ENCODE results near the gene SFXN5.
A peak's percentile ranks its signal among the peaks of the same experiment; 100 is the strongest.

Gene SFXN5

DNA sequence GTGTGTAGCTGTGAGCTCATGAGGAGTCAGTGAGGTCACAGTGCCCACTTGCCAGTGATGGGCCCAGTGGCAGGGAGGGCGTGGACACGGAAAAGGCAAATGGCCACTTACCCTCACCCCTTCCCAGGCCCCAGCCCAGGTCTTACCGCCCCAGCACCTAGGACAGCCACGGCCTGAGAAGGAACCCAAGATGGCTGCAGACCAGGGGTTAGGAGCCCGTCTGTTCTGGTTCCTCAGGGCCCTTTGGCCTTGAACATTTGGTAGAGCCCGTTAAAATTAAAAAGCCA is 80.1 kb downstream of the SFXN5 start:
- no peak for DNase-seq

- no peak for DNase-seq
These were observed 80.6 kb downstream of the SFXN5 start for GRCh38 chr2:72990695-72991438.

GRCh38 chr2:72989770-72990556 is 81.5 kb downstream of the SFXN5 start:
- no peak for DNase-seq

- no peak for DNase-seq
These were observed 82.7 kb downstream of the SFXN5 start for GRCh38 chr2:72988726-72989273.

DNA sequence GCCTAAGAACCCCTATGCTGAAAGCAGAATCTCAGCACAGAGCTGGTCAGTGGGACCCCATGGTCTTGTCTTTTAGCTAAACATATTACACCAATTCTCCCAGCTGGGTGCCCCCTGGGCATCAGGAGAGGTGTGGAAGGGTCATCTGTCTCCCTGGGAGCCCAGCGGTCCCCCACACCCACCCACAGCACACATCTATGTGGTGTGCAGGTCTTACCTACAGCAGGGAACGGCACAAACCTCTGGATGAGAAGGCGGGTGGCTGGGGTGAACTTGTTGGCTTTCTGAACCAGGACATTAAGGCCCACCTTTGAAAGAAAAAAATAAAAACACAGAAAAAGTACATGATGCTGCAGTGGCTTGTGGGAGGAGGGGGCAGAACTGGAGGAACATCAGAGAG is 83.5 kb downstream of the SFXN5 start:
- no peak for DNase-seq

DNA sequence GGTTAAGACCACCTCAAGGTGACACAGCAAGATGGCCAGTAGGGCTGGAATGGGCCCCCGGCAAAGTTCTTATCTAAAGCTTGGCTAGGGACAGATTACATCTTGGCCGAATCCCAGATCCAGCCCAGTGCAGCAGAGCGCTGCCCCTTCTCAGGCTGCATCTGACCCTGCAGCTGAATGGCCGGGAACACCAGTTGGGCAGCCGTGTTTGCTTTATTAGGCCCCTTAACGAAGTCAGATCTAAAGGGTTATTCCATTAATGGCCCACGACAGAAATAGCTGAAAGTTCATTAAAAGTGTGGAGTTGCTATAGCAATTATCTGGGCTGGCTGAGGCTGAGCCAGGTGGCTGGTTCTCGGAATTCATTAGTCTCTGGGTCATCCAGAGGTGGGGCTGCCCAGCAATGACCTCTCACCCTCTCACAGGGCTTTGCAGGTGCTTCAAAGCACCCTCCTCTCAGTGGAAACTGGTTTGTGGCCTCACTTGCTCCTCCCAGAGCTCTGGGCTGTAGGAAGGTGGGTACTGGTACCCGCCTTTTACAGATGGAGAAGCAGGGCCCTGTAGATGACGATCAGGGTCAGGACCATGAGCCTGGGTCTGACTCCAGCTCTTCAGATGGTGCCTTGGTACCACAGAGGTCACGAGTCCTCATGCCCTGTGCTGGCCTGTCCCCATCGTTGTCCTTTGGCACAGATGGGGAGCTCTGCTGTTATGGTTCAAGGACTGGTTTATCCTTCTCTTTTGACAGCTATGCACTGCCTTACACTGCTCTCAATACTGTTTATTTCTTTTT is 85.4 kb downstream of the SFXN5 start:
- no peak for DNase-seq

DNA sequence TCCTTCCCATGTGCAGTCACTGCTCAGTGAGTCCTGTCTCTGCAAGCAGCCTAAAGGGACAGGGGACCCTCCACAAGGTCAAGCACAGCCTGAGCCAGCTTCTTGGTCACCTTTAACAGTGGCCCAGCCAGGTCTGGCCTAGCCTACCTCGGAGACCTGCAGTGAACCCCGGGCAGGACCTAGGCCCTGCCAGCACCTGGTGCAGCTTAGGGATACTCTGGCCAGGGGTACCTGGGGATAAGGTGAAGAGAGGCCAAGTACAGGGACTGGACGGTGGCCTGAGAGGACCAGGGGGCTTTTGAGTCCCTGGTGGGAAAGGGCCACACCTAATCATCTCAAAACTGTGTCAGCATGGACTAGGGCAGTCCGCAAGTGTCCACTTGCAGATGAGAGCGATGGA is 86.4 kb downstream of the SFXN5 start:
- no peak for DNase-seq

- DNase-seq = no peak
These were observed 87.3 kb downstream of the SFXN5 start for GRCh38 chr2:72984172-72984671.

DNA sequence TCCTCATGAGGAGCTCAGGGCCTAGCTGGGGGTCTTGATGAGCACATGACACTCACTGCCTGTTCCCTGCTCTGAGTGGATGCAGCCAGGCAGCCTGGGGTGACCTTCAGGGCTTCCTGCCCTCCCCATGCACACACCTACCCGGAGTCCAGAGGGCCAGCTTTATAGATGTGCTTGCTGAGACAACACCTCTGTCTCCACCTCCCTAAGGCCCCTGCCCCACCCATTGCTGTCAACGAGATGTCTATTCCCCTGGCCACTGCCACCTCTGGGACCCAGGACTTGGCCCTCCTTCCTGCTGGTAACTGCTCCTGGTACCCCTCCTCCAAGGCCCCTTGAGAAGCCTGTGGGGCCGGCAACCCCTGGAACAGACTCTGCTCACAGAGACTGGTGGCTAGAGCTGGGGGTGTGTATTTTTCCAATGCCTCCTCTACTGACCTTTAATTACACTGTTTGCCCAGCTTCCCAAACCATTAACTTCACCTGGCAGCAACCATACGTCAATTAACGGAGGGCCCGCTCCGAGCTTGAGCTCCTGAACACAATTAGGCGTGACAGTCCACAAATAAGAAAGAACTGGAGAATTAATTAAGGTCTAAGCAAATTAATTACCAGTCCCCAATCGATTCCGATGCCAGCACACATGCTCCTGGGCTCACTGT is 87.9 kb downstream of the SFXN5 start:
- DNase-seq = peak; percentile 18

DNA sequence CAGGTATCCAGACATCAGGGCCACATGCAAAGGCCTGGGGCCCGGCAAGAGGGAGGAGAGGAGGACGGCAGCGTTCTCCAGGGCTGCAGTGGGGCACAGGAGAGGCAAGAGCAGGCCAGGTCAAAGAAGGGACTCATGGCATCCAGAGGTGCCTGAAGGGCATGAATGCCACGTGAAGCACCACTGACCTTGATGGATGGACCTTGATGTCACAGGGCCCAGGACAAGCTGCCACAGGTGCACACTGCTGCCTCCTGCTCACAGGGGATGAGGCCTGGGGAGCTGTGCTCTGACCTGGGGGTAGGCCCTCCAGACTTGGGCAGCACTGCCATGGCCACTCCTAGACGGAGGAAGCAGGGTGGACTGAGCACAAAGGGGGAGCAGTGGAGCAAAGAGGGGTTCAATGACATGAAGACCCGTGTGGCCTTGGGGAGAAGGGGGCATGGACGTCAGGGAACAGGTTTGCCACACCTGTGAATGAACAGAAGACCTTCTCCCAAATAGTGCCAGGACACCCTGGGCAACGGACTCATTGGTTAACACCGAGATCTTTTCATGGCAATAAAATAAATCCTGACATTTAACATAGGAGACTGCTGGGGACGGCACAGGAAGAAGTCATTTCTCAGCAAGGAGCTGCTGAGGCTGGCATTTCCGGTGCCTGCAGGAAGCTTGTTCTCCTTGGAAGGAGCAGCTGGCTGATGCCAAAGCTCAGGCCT is 88.6 kb downstream of the SFXN5 start:
- DNase-seq = no peak

- DNase-seq = no peak
These were observed 89.3 kb downstream of the SFXN5 start for GRCh38 chr2:72982219-72982618.

DNA sequence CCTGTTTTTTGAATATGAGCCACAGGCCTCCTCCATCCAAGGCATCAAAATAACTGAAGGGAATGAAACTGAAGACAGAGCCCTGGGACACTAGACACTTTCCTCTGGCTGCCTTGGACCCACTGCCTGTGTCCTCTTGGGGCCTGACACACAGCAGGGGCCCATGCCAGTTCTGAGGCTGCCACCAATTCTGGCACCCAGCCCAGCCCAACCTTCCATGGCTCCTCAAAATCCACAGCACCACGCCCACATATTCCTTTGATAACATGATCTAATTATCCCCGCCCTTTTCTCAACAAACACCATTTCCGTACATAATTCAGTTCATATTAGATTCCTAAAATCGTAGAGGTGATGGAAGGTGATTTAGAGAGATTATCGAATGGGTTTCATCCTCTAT is 90.0 kb downstream of the SFXN5 start:
- DNase-seq = no peak

DNA sequence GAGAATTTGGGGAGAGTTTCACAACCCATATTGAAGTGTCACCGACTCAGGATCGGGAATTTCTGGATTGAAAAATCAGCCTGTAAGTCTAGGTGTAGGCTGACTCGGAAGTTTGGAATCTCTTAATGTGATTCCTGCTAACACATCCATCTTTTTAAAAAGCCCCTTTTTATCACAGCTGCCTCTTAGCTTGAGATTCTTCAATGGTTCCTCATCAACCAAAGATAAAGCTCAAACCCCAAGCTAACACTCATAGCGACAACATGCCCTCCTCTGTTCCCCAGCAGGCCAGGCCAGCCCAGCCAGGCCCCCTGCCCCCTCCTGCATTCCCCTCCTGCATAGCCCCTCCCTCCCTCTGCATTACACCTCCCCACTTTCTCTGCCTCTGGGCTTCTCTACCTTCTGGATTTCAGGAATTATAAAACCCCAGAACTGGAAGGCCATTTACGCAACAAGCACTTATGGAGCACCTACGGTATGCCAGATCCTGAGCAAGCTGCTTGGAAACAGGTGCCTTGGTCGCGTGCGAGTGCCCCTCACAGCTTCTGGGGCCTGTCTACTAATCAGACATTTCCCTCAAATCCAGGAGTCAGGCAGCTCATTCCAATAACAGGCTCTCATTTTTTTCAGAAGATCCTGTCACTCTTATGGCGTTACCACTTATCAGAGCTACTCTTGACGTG is 90.8 kb downstream of the SFXN5 start:
- no peak for DNase-seq

DNA sequence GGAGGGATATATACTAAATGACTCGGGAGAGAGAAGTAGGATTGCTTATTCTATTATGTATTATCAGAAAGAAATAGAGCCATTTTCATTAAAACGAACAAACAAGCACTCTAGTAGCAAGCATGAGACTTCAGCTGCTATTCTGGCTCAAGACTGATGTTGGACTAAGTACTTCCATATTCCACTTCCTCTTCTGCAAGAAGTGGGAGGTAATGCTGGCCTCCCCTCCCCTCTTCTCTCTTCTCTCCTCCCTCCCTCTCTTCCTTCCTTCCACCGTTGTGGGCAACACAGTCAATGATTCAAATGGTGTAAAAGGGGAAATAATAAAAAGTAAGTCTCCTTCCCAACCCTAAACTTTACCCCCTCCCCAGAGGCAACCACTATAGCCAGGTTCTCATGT is 91.6 kb downstream of the SFXN5 start:
- DNase-seq = no peak

- DNase-seq = no peak
These were observed 96.5 kb downstream of the SFXN5 start for GRCh38 chr2:72975017-72975416.

GRCh38 chr2:72974436-72974754 is 97.1 kb downstream of the SFXN5 start:
- no peak for DNase-seq

DNA sequence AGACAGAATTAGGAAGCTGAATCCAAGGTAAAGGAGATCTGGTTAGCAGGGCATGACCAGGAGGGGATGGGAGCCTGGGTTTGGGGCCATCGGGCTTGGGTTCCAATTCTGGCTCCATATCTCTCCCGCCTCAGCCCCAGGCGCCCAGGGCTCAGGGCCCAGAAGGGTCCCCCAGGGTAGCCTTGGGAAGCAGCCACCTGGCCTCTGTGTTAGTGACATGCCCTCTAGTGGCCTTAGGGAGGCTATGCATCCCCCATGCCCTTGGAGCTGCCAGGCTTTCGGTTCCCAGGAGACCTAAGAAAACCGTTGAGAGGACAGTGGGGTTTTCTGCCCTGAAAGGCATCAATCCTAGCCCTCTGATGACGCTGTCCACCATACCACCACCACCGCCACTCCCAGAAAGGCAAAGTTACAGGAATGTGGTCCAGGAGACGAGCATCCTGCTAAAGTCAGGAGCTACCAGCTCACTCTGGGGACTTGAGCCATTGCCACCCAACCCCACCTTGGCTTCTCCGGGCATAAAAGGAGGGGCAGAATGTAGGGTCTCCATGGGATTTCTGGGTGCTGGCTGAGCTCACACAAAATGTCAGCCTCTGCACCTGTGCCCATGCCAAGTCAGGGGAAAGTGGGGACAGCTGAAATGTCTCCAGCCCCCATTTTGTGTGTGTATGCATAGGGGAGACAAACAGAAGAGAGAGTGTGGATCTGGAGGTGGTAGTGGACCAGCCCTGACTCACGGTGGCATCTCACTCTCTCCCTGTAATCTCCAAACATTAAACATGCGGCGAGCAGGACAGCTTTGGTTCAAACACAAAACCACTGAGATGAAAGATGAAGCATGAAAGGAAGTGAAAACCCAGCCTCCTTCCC is 97.7 kb downstream of the SFXN5 start:
- peak; percentile 7 for DNase-seq

DNA sequence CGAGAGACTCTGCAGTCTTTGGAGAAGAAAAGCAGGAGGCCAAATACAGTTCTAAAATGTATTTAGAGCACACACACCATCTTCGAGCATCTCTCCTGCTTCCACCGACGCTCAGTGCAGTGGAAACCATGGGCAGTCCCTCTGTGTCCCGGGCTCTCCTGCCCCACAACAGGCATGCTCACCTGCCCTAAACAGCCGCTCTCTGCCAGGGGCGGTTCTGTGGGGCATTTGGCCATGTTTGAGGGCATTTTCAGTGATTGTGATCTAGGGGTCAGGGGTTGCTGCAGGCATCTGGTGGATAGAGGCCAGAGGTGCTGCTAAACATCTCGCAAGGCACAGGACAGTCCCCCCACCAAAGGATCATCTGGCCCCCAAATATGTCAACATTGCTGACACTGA is 98.4 kb downstream of the SFXN5 start:
- DNase-seq = no peak

- no peak for DNase-seq
These were observed 99.0 kb downstream of the SFXN5 start for GRCh38 chr2:72972352-72973136.

DNA sequence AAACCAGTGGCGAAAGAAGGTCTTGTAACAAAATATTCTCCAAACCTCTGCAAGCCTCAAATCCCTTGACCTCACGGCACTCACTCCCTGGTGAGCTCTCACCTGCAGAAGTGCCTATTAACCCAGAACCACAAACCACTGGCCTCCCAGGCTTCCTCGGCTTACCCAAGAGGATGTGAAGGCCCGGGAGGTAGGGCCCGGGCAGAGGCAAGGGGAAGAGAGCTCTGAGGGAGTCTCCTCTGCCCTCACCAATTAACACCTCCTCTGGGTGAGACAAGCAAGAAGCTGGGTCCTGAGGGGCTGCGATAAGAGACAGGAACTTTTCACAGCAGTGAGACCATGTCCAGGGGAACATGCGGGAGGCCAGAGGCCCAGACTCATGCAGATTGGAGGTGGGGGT is 100.5 kb downstream of the SFXN5 start:
- no peak for DNase-seq
